OCI-LY7 (cell line): ENCODE data around the gene LRRC10B. TPM values are rescaled to one million over a fixed set of nuclear protein-coding genes. Genes with fewer than 3 reads are reported as not detected.

Source experiments
- BruUV-seq: library from RNA; stranded (reverse); fragments of 400-500 nt; replicated peaks from 2 replicates; lab custom pipeline; 2021; lab: Mats Ljungman, UMichigan
- CTCF ChIA-PET: fragments of 300-600 bp; sonication (Branson Sonifier 250); formaldehyde crosslinking; loops from one replicate; lab custom pipeline; 2022; ENCODE audit warnings: antibody characterized with exemption; ENCODE audit not compliant: unreplicated experiment; lab: Charles Lee
- POLR2A ChIA-PET: fragments of 300-600 bp; sonication (Branson Sonifier 250); formaldehyde crosslinking; loops from one replicate; lab custom pipeline; 2022; ENCODE audit warnings: antibody characterized with exemption; lab: Charles Lee
- DNase-seq: peaks from one replicate; pipeline ENCODE4 v3.0.0-alpha.2; 2015; ENCODE audit warnings: low spot score
- H2AFZ ChIP-seq: fragments of 200-600 bp; sonication (generic), shearing (Covaris generic); 2 replicates; pipeline ENCODE4 v1.6.1; 2014; ENCODE audit warnings: mild to moderate bottlenecking, antibody characterized with exemption, low read length, moderate library complexity
- H3K27ac ChIP-seq: fragments of 200-600 bp; sonication (generic); 2 replicates; pipeline ENCODE4 v1.5.1; 2014; ENCODE audit warnings: mixed run types, low read depth, mild to moderate bottlenecking, moderate library complexity, low read length, inconsistent platforms; ENCODE audit not compliant: poor library complexity, severe bottlenecking
- H3K36me3 ChIP-seq: fragments of 200-600 bp; sonication (generic); 2 replicates; pipeline ENCODE4 v1.6.1; 2014; ENCODE audit warnings: mild to moderate bottlenecking, antibody characterized with exemption, low read length, moderate library complexity, mixed read lengths; ENCODE audit not compliant: insufficient read depth
- H3K4me1 ChIP-seq: fragments of 200-600 bp; sonication (generic); 2 replicates; pipeline ENCODE4 v1.5.1; 2014; ENCODE audit warnings: mild to moderate bottlenecking, low read length; ENCODE audit not compliant: insufficient read depth, poor library complexity, severe bottlenecking
- H3K4me2 ChIP-seq: fragments of 200-600 bp; sonication (generic); 2 replicates; pipeline ENCODE4 v1.6.1; 2014; ENCODE audit warnings: mild to moderate bottlenecking, low read length
- H3K4me3 ChIP-seq: fragments of 200-600 bp; sonication (generic); 2 replicates; pipeline ENCODE4 v1.5.1; 2014; ENCODE audit warnings: mild to moderate bottlenecking, low read depth, low read length; ENCODE audit not compliant: poor library complexity, severe bottlenecking
- H3K79me2 ChIP-seq: fragments of 200-600 bp; sonication (generic); 2 replicates; pipeline ENCODE4 v1.6.1; 2016; ENCODE audit warnings: low read depth, mild to moderate bottlenecking, low read length, moderate library complexity, mixed read lengths; ENCODE audit not compliant: insufficient read depth
- H3K9me2 ChIP-seq: fragments of 200-600 bp; sonication (generic); 2 replicates; pipeline ENCODE4 v1.6.1; 2016; ENCODE audit warnings: mild to moderate bottlenecking, low read length, mixed read lengths; ENCODE audit not compliant: insufficient read depth
- H3K9me3 ChIP-seq: fragments of 200-600 bp; sonication (generic); 2 replicates; pipeline ENCODE4 v1.6.1; 2014; ENCODE audit warnings: mild to moderate bottlenecking, mixed run types, low read length, mixed read lengths
- H4K20me1 ChIP-seq: fragments of 200-600 bp; sonication (generic); 2 replicates; pipeline ENCODE4 v1.6.1; 2014; ENCODE audit warnings: mild to moderate bottlenecking, antibody characterized with exemption, low read length, moderate library complexity, mixed read lengths; ENCODE audit not compliant: insufficient read depth
- EZH2phosphoT487 ChIP-seq: fragments of 200-600 bp; sonication (generic); IDR thresholded peaks from 2 replicates; pipeline ENCODE4 v1.6.1; 2018; ENCODE audit warnings: low read depth, borderline replicate concordance, mild to moderate bottlenecking, mixed run types, antibody characterized with exemption, low read length, moderate library complexity, mixed read lengths
- intact Hi-C: fragments of 100-400 bp; cut with micrococcal nuclease; formaldehyde crosslinking; loops from one replicate; pipeline ENCODE4 v1.10.0; 2022; ENCODE audit not compliant: unreplicated experiment
- total RNA-seq, 2 experiments: library from RNA; depleted of rRNA in 1 of 2; stranded (reverse); fragments of >200 nt in 1 of 2; shearing (Covaris generic) in 1 of 2; gene quantifications; 2 replicates each; pipeline ENCODE4 v1.2.3, GENCODE V29; 2014 to 2022
- TF ChIP-seq, protein P1 (sequence below): fragments of 200-600 bp; sonication (generic); conservative IDR thresholded peaks from 2 replicates; pipeline ENCODE4 v1.5.1; 2014; ENCODE audit warnings: mild to moderate bottlenecking, antibody characterized with exemption, low read length, moderate library complexity, mixed read lengths

LRRC10B gene
- total RNA-seq, 2 experiments from 2014 or later, result not detected

DNA sequence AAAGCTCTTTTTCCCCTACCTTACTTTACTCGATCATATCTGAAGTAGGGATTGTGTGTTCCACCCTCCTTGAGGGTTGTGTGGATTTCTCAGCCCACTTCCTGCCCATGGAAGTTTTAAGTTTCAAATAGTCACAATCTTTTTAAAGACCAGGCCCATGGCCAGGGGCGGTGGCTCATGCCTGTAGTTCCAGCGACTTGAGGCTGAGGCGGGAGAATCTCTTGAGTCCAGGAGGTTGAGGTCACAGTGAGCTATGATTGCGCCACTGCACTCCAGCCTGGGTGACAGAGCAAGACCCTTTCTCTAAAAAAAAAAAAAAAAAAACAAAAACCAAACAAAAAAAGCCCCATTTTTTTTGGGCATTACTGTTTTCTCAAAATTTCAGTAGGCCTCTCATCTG lies 36.3 kb upstream of the LRRC10B start:
- DNase-seq, result no peak
- no peak overlapping the region for H2AFZ ChIP-seq
- POLR2A ChIA-PET, result interaction anchor here (1.1 kb wide), 1 partner anchor 9 kb away, joined by 5 read pairs; no protein-coding TSS in a partner anchor
- H3K27ac ChIP-seq, result no peak overlapping the region
- no peak overlapping the region for H3K4me3 ChIP-seq
- H3K4me1 ChIP-seq, result no peaks in the 10 kb centered on the region
- H3K9me2 ChIP-seq, result no peaks in the 10 kb centered on the region
- BruUV-seq, result no TSS peak
- TF ChIP-seq EZH2phosphoT487, result no peak
- TF ChIP-seq, protein P1, sequence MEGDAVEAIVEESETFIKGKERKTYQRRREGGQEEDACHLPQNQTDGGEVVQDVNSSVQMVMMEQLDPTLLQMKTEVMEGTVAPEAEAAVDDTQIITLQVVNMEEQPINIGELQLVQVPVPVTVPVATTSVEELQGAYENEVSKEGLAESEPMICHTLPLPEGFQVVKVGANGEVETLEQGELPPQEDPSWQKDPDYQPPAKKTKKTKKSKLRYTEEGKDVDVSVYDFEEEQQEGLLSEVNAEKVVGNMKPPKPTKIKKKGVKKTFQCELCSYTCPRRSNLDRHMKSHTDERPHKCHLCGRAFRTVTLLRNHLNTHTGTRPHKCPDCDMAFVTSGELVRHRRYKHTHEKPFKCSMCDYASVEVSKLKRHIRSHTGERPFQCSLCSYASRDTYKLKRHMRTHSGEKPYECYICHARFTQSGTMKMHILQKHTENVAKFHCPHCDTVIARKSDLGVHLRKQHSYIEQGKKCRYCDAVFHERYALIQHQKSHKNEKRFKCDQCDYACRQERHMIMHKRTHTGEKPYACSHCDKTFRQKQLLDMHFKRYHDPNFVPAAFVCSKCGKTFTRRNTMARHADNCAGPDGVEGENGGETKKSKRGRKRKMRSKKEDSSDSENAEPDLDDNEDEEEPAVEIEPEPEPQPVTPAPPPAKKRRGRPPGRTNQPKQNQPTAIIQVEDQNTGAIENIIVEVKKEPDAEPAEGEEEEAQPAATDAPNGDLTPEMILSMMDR, result no peak
- no peaks in the 10 kb centered on the region for H3K79me2 ChIP-seq
- CTCF ChIA-PET, result no interaction called here
- intact Hi-C loops, result no loop called here
- no peaks in the 10 kb centered on the region for H4K20me1 ChIP-seq
- no peaks in the 10 kb centered on the region for H3K9me3 ChIP-seq
- no peak overlapping the region for H3K4me2 ChIP-seq
- peaks cover 28% of the 10 kb centered on the region for H3K36me3 ChIP-seq

GRCh38 chr11:61472868-61473267 lies 35.7 kb upstream of the LRRC10B start:
- TF ChIP-seq, protein P1, result no peak
- TF ChIP-seq EZH2phosphoT487, result no peak

GRCh38 chr11:61473370-61474012 lies 35.1 kb upstream of the LRRC10B start:
- POLR2A ChIA-PET, result no interaction called here

More at GRCh38 chr11:61472868-61473267, 35.7 kb upstream of the LRRC10B start:
- DNase-seq, result no peak
- Histone ChIP-seq H3K4me3 (no peak overlapping the region), H2AFZ (no peak overlapping the region), H3K4me2 (no peak overlapping the region), H3K36me3 (peaks cover 22% of the 10 kb centered on the region), H3K27ac (no peak overlapping the region), H3K79me2 (no peaks in the 10 kb centered on the region), H3K9me3 (no peaks in the 10 kb centered on the region), H3K4me1 (no peaks in the 10 kb centered on the region), H4K20me1 (no peaks in the 10 kb centered on the region), H3K9me2 (no peaks in the 10 kb centered on the region)
- BruUV-seq, result no TSS peak
- ChIA-PET CTCF (no interaction called here), POLR2A (interaction anchor here (1.1 kb wide), 1 partner anchor 10 kb away, joined by 5 read pairs; no protein-coding TSS in a partner anchor)
- intact Hi-C loops, result no loop called here

More at GRCh38 chr11:61473370-61474012, 35.1 kb upstream of the LRRC10B start:
- Histone ChIP-seq H3K9me2 (no peaks in the 10 kb centered on the region), H2AFZ (no peak overlapping the region), H3K9me3 (no peaks in the 10 kb centered on the region), H3K4me2 (no peak overlapping the region), H3K4me1 (no peaks in the 10 kb centered on the region), H3K79me2 (no peaks in the 10 kb centered on the region), H3K36me3 (peaks cover 16% of the 10 kb centered on the region), H3K4me3 (no peak overlapping the region), H3K27ac (no peak overlapping the region), H4K20me1 (no peaks in the 10 kb centered on the region)
- CTCF ChIA-PET, result no interaction called here
- intact Hi-C loops, result no loop called here
- no TSS peak for BruUV-seq
- TF ChIP-seq, protein P1, result no peak
- TF ChIP-seq EZH2phosphoT487, result no peak
- DNase-seq, result no peak
